Activated T-cell treated with anti-CD3 and anti-CD28 coated beads, Interleukin-2, amount 50 U/mL, for 1 hour (primary cell): ENCODE data around the gene CXCL17.

Source experiments
- DNase-seq: peaks from one replicate; pipeline ENCODE4 v3.0.0-alpha.2; 2020

CXCL17 gene

GRCh38 chr19:42397263-42398166 lies 45.2 kb downstream of the CXCL17 start:
- DNase-seq = no peak

GRCh38 chr19:42396381-42397262 lies 46.1 kb downstream of the CXCL17 start:
- DNase-seq = peak; percentile 94

- no peak for DNase-seq
These were observed 48.0 kb downstream of the CXCL17 start for GRCh38 chr19:42394751-42395150.

GRCh38 chr19:42392165-42392564 lies 50.6 kb downstream of the CXCL17 start:
- DNase-seq = no peak

- no peak for DNase-seq
These were observed 52.8 kb downstream of the CXCL17 start, which contains the start of gene CNFN for GRCh38 chr19:42389899-42390298. Gene CNFN, minus strand, starts transcription at chr19:42390297. Its CDS starts 1,260 bp downstream, at chr19:42389037.

GRCh38 chr19:42388851-42389489 lies 53.8 kb downstream of the CXCL17 start:
- DNase-seq = no peak

- DNase-seq = peak; percentile 78
These were observed 55.6 kb downstream of the CXCL17 start for GRCh38 chr19:42386974-42387707.

GRCh38 chr19:42380155-42380554 lies 62.6 kb downstream of the CXCL17 start:
- DNase-seq = no peak
